Type B pancreatic cell (in vitro differentiated cells): Measurements from ENCODE around the gene ZNF483. TPM values are rescaled to one million over a fixed set of nuclear protein-coding genes. Genes with fewer than 3 reads are reported as not detected.
"Not testable (repeated sequence)": the region's sequence is repeated elsewhere in the genome, so short reads cannot be mapped to it uniquely, and the experiment has no call there.

ENCODE experiments used
- DNase-seq: peaks from one replicate; pipeline ENCODE4 v3.0.0; 2021; ENCODE audit warnings: mixed read lengths; ENCODE audit not compliant: unreplicated experiment; ENCODE audit errors: extremely low spot score
- H3K27ac Mint-ChIP-seq: 2 replicates; pipeline ENCODE4 v1.8.0; 2021; ENCODE audit warnings: mild to moderate bottlenecking, mixed read lengths
- H3K27me3 Mint-ChIP-seq: 2 replicates; pipeline ENCODE4 v1.8.0; 2021; ENCODE audit warnings: mixed read lengths
- H3K36me3 Mint-ChIP-seq: 2 replicates; pipeline ENCODE4 v1.8.0; 2021; ENCODE audit warnings: mixed read lengths
- H3K4me1 Mint-ChIP-seq: one replicate; pipeline ENCODE4 v1.8.0; 2021; ENCODE audit warnings: mixed read lengths; ENCODE audit not compliant: unreplicated experiment
- H3K4me3 Mint-ChIP-seq: 2 replicates; pipeline ENCODE4 v1.8.0; 2021; ENCODE audit warnings: mild to moderate bottlenecking, mixed read lengths
- H3K9me3 Mint-ChIP-seq: 2 replicates; pipeline ENCODE4 v1.8.0; 2021; ENCODE audit warnings: mixed read lengths
- total RNA-seq: library from RNA; stranded (reverse); gene quantifications from 2 replicates; pipeline ENCODE4 v1.2.1, GENCODE V29; 2021; ENCODE audit warnings: low replicate concordance
- TF ChIP-seq, protein P1 (sequence below): fragments of 200-600 bp; sonication (generic); conservative IDR thresholded peaks from 2 replicates; pipeline ENCODE4 v1.5.0; 2021; ENCODE audit warnings: antibody characterized with exemption, mild to moderate bottlenecking

The ZNF483 gene
- total RNA-seq, 1 donor from 2014 or later = 11.7 TPM

DNA sequence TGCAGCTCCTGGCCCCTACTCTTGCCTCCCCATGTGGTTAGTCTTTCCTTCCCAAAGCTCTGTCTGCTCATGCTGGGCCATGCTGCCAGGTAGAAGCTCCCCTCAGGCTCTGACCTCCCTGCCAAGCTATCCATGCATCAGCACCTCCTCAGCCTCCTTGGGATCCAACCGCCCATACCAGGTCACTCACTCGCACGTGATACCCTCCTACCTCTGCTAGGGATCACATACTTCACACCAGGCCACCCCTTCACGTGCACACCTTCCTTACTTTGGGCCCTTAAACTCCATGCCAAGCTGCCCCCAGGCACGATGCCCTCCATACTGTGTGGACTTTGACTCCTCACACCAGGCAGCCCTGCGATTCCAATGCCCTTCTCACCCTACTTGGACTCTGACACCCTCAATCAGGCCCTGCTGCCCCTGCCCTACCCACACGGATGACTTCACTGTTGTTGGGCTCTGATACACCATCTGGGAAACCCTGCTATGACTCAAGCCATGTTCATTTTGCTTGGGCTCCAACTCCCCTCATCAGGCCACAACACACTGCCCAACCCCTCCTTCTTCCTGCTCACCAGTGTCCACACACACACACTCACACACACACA is 34.1 kb downstream of the ZNF483 start:
- Mint-ChIP-seq H3K27me3 (no peaks in the 10 kb centered on the region), H3K4me3 (no peak overlapping the region), H3K4me1 (no peaks in the 10 kb centered on the region), H3K27ac (no peak overlapping the region), H3K36me3 (peaks cover 49% of the 10 kb centered on the region), H3K9me3 (peaks cover 14% of the 10 kb centered on the region)
- DNase-seq = no peak
- TF ChIP-seq, protein P1, sequence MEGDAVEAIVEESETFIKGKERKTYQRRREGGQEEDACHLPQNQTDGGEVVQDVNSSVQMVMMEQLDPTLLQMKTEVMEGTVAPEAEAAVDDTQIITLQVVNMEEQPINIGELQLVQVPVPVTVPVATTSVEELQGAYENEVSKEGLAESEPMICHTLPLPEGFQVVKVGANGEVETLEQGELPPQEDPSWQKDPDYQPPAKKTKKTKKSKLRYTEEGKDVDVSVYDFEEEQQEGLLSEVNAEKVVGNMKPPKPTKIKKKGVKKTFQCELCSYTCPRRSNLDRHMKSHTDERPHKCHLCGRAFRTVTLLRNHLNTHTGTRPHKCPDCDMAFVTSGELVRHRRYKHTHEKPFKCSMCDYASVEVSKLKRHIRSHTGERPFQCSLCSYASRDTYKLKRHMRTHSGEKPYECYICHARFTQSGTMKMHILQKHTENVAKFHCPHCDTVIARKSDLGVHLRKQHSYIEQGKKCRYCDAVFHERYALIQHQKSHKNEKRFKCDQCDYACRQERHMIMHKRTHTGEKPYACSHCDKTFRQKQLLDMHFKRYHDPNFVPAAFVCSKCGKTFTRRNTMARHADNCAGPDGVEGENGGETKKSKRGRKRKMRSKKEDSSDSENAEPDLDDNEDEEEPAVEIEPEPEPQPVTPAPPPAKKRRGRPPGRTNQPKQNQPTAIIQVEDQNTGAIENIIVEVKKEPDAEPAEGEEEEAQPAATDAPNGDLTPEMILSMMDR = no peak

DNA sequence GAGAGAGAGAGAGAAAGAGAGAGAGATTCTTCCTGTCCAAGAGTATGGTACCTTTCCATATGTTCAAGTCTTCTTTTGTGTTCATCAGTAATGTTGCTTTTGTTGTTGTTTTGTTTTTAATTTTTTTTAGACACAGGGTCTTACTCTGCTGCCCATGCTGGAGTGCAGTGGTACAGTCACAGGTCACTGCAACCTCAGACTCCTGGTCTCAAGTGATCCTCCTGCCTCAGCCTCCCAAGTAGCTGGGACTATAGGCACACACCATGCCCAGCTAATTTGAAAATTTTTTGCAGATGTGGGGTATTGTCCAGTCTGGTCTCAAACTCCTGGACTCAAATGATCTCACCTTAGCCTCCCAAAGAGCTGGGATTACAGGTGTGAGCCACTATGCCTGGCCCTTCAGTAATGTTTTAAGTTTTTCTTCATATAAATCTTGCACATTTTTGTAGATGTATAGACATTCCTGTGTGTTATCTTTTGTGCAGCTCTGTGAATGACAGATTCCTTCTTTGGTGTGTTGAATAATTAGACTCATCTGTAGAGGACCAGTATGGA is 36.3 kb downstream of the ZNF483 start:
- H3K4me1 Mint-ChIP-seq = no peaks in the 10 kb centered on the region
- no peak for DNase-seq
- peaks cover 2% of the 10 kb centered on the region for H3K9me3 Mint-ChIP-seq
- no peak overlapping the region for H3K4me3 Mint-ChIP-seq
- no peaks in the 10 kb centered on the region for H3K27me3 Mint-ChIP-seq
- peaks cover 38% of the 10 kb centered on the region for H3K36me3 Mint-ChIP-seq
- TF ChIP-seq, protein P1 = no peak
- no peak overlapping the region for H3K27ac Mint-ChIP-seq

GRCh38 chr9:111566234-111566633 is 41.3 kb downstream of the ZNF483 start:
- TF ChIP-seq, protein P1 = no peak
- Mint-ChIP-seq H3K27me3 (no peaks in the 10 kb centered on the region), H3K4me3 (no peak overlapping the region), H3K27ac (no peak overlapping the region), H3K36me3 (peaks cover 60% of the 10 kb centered on the region), H3K4me1 (no peaks in the 10 kb centered on the region), H3K9me3 (peaks cover 20% of the 10 kb centered on the region)
- DNase-seq = no peak

DNA sequence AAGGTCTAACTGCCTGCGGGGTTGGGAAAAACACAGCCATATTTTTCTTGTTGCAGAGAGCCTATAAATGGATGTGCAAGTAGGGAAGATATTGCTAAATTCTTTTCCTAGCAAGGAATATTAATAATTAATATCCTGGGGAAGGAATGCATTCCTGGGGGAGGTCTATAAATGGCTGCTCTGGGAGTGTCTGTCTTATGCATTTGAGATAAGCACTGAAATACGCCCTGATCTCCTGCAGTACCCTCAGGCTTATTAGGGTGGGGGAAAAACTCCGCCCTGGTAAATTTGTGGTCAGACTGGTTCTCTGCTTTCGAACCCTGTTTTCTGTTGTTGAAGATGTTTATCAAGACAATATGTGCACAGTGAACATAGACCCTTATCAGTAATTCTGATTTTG is 43.1 kb downstream of the ZNF483 start:
- peaks cover 61% of the 10 kb centered on the region for H3K36me3 Mint-ChIP-seq
- DNase-seq, H3K27me3 Mint-ChIP-seq, H3K4me1 Mint-ChIP-seq, H3K4me3 Mint-ChIP-seq, H3K27ac Mint-ChIP-seq: not testable (repeated sequence)
- H3K9me3 Mint-ChIP-seq = peaks cover 20% of the 10 kb centered on the region

DNA sequence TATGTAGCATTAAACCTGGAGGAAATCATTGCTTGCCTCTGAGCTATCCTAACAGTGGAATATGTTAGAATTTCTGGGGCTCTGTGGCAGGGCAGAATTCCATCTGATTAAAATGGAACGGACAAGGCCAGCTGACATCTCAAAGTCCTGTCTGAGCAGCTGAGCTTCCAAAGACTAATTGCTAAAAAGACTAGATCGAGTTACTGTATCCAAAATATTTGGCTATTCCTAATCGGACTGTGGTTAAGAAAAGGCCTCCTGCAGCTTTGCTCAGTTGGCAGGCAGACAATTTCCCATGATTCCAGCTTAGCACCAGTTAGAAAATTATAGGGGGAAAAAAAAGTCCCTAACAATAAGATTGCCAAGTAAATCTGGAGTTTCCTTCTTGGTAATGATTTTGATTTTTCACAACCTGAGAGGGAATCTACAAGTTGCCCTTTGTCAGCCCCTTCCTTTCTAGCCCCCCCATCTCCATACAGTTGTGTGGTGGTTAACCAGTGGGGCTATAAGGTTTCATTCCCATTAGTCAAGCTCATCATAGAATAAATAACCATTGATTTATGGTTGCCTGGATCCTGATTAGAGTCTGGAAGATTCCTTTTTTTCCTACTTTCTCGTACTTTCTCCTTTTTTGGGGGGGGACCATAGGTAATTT is 48.1 kb downstream of the ZNF483 start:
- no peak for DNase-seq
- H3K4me3 Mint-ChIP-seq = no peak overlapping the region
- no peaks in the 10 kb centered on the region for H3K4me1 Mint-ChIP-seq
- H3K9me3 Mint-ChIP-seq = peaks cover 10% of the 10 kb centered on the region
- H3K36me3 Mint-ChIP-seq = peaks cover 66% of the 10 kb centered on the region
- no peak overlapping the region for H3K27ac Mint-ChIP-seq
- no peaks in the 10 kb centered on the region for H3K27me3 Mint-ChIP-seq
- TF ChIP-seq, protein P1 = no peak

GRCh38 chr9:111582888-111583287 is 57.9 kb downstream of the ZNF483 start:
- Mint-ChIP-seq H3K4me1 (no peaks in the 10 kb centered on the region), H3K27ac (no peak overlapping the region), H3K4me3 (no peak overlapping the region), H3K27me3 (no peaks in the 10 kb centered on the region), H3K9me3 (no peaks in the 10 kb centered on the region), H3K36me3 (peaks cover 15% of the 10 kb centered on the region)
- DNase-seq = no peak
- TF ChIP-seq, protein P1 = no peak
